Limb (tissue), 2 donors: ENCODE results near the gene EXOC1L.
A peak's percentile ranks its signal among the peaks of the same experiment; 100 is the strongest.
"Not testable (repeated sequence)": the region's sequence is repeated elsewhere in the genome, so short reads cannot be mapped to it uniquely, and the experiment has no call there.

Source experiments
- DNase-seq, 2 donors: peaks; one replicate each; pipeline ENCODE4 v3.0.0-alpha.2; 2016; ENCODE audit errors: extremely low spot score in 2 of 2

The EXOC1L gene

GRCh38 chr4:55838356-55838755 is 18.8 kb downstream of the EXOC1L start:
- DNase-seq, result no peak

GRCh38 chr4:55838952-55839351 is 19.4 kb downstream of the EXOC1L start:
- no peak for DNase-seq

- DNase-seq, result no peak
These were observed 21.4 kb downstream of the EXOC1L start for GRCh38 chr4:55840956-55841355.

- DNase-seq, result not testable (repeated sequence)
These were observed 22.0 kb downstream of the EXOC1L start for GRCh38 chr4:55841373-55842239.

GRCh38 chr4:55842312-55842711 is 22.7 kb downstream of the EXOC1L start:
- not testable (repeated sequence) for DNase-seq

GRCh38 chr4:55849724-55850123 is 30.1 kb downstream of the EXOC1L start:
- no peak for DNase-seq

- no peak for DNase-seq
These were observed 32.3 kb downstream of the EXOC1L start for GRCh38 chr4:55851885-55852284.

- DNase-seq, result peak; percentile 96 to 97
These were observed 34.0 kb downstream of the EXOC1L start, which contains the start of gene EXOC1 for GRCh38 chr4:55853484-55854046. Gene EXOC1 (plus strand): TSS chr4:55853648. CDS start chr4:55858324, 4,676 bp downstream.

GRCh38 chr4:55854129-55854528 is 34.5 kb downstream of the EXOC1L start:
- DNase-seq, result no peak

- no peak for DNase-seq
These were observed 38.0 kb downstream of the EXOC1L start for GRCh38 chr4:55857586-55857985.

GRCh38 chr4:55859711-55860110 is 40.1 kb downstream of the EXOC1L start:
- no peak for DNase-seq

- DNase-seq, result no peak
These were observed 45.1 kb downstream of the EXOC1L start for GRCh38 chr4:55864577-55865223.

- DNase-seq, result no peak
These were observed 45.7 kb downstream of the EXOC1L start for GRCh38 chr4:55865228-55865806.

GRCh38 chr4:55866290-55866907 is 46.8 kb downstream of the EXOC1L start:
- DNase-seq, result no peak

GRCh38 chr4:55866973-55867574 is 47.5 kb downstream of the EXOC1L start:
- DNase-seq, result peak in 1 of 2 donors; percentile 75

GRCh38 chr4:55868581-55869090 is 49.0 kb downstream of the EXOC1L start:
- DNase-seq, result no peak

GRCh38 chr4:55871299-55871800 is 51.8 kb downstream of the EXOC1L start:
- no peak for DNase-seq

GRCh38 chr4:55874831-55875230 is 55.2 kb downstream of the EXOC1L start:
- no peak for DNase-seq

GRCh38 chr4:55876387-55876786 is 56.8 kb downstream of the EXOC1L start:
- no peak for DNase-seq

- no peak for DNase-seq
These were observed 59.6 kb downstream of the EXOC1L start for GRCh38 chr4:55879224-55879623.
